Stimulated activated CD4-positive, alpha-beta T cell treated with anti-CD3 and anti-CD28 coated beads, Interleukin-12 subunit alpha, Interleukin-12 subunit beta, amount 100 ng/mL, for 48 hours (primary cell): ENCODE data around the gene KCNJ4.
A peak's percentile ranks its signal among the peaks of the same experiment; 100 is the strongest.
"Not testable (repeated sequence)": the region's sequence is repeated elsewhere in the genome, so short reads cannot be mapped to it uniquely, and the experiment has no call there.

Experiments used
- DNase-seq, 3 donors: peaks; one replicate each; pipeline ENCODE4 v3.0.0-alpha.2; 2020; ENCODE audit warnings: low read depth in 2 of 3, low spot score in 1 of 3

KCNJ4 gene

DNA sequence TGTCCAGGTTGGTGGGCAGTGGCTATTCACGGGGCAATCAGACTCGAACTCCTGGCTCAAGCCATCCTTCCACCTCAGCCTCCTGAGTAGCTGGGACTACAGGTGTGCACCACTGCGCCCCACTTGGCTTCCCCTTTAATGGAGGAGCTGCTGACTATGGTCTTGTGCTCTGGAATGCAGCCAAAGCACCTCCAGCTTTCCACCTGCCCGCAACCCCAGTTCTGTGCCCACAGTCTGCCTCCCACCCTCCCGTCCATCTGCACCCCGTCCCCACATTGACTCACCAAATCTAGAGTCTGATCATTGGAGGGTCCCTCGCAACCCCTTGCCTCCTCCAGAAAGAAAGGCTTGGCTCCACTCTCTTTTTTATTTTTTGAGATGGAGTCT is 41.0 kb downstream of the KCNJ4 start:
- DNase-seq = no peak

DNA sequence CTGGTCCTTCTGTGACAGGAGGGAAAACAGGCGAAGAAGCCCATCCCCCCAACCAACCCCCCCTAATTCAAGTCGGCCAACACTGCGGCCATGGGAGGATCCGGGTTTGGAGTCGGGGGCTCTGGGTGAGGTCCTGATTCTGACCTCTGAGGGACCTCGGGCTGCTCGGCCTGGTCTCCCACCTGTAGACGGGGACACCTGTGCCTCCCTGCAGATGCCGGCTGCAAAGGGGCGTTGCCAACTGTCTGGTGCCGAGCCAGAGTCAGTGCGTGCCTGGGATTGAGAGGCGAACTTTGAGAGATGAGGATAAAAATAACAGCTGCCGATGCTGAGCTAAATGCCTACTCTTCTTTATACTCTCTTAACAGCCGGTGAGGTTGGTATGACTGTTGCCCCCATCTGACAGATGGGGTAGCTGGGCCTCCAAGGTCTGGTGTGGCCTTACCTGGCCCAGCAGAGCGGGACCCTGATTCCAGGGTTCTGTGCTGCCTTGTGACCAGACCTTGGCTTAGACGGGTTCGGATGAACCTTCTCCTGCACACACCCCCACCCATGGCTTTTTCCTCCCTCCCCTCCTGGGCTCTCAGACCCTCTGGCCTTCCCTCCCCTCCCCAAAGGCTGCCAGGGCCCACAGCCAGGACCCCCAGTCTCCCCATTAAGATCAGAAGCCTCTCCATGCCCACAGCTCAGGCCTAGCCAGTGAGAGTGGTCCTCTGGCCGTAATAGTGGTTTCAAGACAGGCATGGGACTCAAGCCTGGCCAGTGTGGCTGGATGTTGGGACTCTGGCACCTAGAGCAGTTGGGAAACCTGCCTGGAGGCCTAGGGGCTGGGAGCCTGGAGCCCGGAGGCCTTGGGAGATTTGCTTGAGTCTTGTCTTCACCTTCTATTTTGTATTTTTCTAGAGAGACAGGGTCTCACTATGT is 41.7 kb downstream of the KCNJ4 start:
- no peak for DNase-seq

DNA sequence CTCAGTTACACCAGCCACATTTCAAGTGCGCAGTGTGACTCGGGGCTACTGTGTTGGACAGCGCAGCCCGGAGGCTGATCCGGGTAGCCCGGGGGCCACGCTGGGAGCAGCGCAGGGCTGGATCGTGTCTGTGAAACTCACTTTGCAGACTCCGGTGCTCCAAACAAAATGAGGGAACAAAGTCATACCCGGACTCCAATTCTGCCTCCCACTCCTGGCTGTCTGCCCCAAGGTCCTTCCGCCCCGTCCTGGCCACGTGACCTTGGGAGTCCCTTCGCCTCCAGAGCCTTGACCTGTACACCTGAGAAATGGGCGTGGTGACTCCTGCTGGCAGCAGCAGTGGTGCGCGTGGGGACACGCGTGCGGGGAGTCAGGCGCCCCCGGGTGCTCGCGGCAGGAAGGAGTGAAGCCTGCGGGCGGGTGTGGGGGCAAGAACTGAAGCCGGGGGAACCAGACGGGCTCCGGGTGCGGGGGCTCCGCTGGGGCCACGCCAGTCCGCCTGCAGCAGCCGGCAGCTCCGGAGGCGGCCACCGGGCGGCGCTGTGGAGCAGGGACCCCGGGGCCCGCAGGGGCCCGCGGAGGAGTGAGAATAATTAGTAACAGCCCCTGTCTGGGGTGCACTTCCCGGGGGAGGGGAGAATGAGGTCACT is 42.4 kb downstream of the KCNJ4 start:
- peak; percentile 15 to 43 (median 19) for DNase-seq

DNA sequence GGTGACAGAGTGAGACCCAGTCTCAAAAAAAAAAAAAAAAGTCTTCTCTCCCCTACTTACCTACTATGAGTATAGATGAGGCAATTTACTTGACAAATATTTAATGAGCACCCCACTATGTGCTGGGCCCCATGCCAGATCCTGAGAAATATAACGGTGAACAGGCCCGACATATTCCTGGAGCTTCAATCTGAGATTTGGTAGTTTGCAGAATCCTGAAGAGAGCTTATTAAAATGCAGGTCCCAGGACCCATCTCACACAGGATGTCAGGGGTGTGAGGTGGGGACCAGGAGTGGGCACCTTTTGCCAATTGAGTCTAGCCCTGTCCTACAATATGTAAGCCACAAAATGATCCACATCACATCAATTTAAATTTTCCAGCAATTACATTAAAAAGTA is 44.0 kb downstream of the KCNJ4 start:
- no peak for DNase-seq

DNA sequence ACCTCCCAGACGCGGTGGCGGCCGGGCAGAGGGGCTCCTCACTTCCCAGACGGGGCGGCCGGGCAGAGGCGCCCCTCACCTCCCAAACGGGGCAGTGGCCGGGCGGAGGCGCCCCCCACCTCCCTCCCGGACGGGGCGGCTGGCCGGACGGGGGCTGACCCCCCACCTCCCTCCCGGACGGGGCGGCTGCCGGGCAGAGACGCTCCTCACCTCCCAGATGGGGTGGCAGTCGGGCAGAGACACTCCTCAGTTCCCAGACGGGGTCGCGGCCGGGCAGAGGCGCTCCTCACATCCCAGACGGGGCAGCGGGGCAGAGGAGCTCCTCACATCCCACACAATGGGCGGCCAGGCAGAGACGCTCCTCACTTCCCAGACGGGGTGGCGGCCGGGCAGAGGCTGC is 45.1 kb downstream of the KCNJ4 start:
- DNase-seq = not testable (repeated sequence)

DNA sequence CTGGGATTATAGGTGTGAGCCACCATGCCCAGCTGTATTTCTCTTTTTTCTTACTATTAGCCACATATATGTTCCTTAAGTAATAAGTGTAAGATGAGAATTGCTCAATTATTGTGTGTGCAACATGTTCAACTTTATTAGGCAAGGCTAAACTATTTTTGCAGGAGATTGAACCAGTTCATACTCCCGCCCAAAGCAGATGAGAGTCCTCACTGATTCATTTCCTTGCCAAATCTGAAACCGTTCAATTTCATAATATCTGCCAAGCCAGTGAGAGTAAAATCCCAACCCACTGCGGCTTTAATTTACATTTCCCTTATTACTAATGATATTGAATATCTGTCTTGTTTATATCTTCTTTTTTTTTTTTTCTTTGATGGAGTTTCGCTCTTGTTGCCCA is 48.4 kb downstream of the KCNJ4 start:
- no peak for DNase-seq

DNA sequence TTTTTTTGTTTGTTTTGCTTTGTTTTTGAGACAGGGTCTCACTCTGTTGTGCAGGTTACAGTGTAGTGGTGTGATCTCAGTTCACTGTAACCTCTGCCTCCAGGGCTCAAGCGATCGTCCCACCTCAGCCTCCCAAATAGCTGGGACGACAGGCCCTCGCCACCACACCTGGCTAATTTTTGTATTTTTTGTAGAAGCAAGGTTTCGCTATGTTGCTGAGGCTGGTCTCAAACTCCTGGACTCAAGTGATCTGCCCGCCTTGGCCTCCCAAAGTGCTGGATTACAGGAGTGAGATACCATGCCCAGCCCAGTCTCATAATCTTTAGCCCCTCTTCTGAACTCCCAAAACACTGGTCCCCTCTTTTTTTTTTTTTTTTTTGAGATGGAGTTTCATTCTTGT is 50.6 kb downstream of the KCNJ4 start:
- no peak for DNase-seq

DNA sequence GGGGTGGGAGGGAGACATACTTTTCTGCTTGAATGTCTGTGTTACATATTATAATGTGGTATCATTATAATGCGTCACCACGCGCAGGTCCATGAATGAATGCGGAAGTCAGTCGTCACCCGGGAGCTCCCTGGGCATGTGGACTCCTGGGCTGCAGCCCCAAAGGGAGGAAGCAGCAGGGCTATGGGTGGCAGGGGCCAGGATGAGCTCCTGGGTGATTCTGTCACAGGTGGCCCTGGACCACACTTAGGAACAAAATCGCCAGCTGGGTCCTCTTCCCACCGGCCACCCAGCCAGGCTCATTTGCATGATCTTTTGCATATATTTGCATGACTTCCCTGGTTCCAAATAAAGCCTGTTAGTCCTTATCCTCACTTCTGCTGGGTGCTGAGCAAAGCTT is 51.2 kb downstream of the KCNJ4 start:
- no peak for DNase-seq

DNA sequence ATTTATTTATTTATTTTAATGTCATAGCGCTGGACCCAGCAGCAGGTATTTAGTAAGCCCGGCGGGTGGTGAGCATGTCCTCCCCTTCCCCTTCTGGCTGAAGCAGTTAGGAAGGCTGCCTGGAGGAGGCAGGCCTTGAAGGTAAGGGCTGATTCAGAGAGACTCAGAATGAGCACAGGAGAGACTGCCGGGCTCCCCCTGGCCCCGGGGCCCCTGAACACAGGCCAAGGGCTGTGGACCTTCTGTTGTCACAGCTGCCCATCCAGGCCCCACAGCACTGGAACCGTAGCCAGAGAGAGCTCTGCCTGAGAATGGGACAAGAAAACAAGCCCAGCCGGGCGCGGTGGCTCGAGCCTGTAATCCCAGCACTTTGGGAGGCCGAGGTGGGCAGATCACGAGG is 52.8 kb downstream of the KCNJ4 start:
- DNase-seq = no peak

DNA sequence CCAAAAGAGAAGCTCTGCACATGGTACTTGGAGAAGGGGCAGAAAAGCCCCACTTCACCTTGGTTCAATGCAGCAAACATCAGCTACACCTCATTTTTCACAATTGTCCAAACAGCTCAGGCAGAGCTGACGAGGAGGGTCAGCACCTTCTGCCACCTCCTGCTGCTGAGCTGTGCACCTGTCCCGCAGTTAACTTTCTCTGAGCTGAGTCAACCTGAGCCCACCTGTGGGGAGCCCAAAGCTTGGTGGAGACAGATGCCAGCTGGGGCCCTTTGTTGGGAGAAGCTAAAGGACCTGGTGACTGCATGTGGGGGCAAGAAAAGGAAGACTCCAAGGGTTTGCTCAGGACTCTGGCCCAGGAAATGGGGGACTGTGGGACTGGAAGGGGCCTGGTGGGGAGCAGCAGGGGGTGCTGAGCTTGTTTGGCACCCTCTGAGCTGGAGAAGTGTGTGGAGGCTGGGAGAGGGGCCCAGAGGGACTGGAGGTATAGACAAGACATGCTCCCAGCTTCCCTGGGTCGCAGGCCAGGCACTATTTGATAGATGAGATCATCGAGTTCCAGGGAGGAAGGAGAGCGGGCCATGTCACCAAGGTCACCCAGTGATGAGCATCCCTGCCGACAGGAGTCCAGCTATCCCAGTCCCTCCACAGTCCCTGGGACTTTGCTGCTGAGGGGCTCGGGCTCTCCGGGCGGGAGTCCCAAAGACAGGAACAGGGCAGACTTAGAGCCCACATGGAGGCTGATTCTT is 53.5 kb downstream of the KCNJ4 start:
- DNase-seq = no peak

DNA sequence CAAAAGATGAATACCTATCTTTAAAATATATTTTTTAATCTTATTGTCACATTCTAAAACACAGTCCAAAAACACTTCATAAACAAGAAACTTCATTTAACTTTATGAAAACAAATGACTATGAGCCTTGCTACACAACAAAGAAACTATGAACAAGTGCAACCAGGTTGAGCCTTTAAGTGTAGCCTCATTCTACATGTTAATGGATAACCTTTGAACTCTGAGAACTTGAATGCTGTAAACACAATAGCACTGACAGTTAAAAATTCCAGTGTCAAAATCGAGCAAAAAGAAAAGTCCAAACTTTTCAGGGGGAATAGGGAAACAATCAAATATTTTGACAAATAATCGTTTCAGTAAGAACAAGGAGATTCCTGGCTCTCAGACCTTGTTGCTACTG is 54.7 kb downstream of the KCNJ4 start:
- not testable (repeated sequence) for DNase-seq

DNA sequence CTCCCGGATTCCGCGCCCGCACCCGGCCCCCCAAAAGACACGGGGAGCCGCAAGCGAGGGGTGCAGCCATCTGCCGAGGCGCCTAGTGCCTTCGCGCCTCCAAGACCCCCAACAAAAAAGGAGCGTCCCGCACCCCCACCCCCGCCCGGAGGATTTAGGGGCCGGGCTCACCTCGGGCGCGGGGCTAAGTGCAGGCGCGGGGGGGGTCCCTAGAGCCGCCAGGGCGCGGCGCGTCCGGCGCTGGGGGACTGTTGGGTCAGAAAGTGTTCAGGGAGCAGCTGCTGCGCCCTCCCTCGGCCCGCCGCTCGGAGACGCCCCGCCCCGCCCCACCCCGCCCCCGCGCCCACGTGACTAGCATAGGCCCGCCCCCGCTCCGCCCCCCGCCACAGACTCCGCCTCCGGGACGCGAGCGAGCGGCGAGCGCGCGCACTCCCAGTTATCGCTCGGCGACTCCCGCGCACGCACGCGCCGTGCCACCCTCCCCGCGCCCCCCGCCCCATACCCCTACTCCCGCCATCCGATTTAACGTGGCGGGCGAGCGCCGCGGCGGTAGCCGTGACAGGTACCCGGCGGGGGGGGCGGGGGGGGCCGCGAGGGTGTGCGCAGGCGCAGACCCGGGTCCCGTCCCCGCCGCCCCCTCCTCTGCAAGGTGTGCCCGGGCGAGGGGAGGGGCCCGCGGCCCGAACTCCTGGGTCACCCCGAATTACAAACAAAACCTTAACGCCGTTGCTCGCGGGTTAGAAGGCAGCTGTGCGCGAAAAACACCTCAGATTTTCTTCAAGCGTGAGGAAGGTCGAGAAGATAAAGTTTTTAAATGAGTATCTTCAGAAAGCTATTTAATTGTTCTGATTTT is 56.2 kb downstream of the KCNJ4 start:
- DNase-seq = peak; percentile 72 to 79 (median 73)

DNA sequence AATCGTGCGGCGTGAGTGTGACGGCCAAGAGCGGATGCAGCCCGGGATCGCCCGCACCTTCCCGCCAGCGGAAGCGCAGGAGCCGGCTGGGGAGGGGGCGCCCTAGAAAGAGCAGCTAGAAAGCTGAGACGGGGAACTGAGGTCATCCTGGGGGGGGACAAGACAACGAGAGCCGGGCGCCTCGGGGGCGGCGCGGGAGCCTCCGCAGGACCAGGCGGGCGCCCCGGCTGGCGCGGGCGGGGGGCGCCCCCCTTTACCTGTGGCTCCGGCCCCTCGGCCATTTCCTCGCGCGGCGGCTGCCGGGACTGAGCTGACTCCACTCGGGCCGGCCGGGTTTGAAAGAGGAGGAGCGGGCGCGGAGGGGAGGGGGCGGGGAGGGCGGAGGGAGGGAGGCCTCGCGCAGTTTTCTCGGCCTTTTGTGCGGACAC is 56.8 kb downstream of the KCNJ4 start:
- peak in 2 of 3 donors; percentile 24 to 38 for DNase-seq

DNA sequence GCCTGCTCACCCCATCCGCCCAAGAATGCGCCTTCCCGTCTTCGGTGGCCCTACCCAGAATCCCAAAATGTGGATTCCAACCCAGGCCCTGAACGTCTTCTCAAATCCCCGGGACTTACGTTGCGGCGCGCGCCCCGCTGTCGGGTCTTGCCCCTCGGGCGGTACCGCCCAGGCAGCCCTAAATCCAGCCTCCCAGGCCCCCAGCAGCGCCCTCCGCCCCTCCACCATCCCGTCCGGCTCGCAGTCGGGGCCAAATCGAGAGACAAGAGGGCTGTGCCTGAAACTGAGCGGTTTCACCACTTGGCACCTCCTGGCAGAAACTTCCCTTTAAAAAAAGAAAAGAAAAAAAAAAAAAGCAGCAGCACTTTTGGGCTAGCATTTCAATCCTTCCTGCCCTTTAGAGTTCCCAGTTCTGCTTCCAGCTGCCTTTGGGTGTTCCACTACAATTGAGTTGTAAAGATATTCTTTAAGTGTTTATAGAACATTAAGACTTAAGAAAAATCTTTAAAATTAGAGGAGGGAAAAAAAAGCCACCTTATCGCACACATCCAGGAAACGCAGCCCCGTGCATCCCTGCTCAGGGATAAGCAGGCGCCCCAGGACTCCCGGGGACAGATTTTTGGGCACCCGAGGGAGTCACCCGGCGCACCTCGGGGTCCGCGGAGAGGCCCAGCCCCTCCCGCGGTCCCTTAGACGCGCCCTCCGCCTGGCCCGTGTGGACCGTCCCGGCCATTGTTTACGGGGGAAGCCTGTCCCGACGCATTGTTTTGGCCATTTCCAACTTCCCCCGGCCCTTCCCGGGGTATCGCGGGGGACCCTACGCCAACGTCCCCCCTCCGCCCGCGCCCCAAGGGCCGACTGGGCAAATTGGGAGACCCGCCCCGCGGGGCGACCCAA is 57.6 kb downstream of the KCNJ4 start:
- DNase-seq = no peak

DNA sequence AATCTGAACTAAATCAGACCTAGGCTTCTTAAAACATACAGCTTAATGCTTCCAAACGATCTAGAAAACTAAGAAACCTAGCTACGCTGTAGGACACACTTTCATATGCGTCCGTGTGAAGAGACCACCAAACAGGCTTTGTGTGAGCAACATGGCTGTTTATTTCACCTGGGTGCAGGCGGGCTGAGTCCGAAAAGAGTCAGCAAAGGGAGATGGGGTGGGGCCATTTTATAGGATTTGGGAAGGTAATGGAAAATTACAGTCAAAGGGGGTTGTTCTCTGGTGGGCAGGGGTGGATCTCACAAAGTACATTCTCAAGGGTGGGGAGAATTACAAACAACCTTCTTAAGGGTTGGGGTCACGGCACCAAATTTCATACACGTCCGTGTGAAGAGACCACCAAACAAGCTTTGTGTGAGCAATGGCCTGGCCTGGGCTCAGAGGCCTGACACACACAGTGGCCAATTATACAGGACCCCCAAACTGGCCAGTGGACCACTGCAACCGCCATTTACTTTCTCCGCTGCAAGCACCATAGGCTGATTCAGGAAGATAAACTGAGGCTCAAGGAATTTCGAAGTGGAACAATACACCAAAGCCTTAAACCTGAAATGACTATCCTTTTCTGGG is 58.4 kb downstream of the KCNJ4 start:
- DNase-seq = not testable (repeated sequence)

DNA sequence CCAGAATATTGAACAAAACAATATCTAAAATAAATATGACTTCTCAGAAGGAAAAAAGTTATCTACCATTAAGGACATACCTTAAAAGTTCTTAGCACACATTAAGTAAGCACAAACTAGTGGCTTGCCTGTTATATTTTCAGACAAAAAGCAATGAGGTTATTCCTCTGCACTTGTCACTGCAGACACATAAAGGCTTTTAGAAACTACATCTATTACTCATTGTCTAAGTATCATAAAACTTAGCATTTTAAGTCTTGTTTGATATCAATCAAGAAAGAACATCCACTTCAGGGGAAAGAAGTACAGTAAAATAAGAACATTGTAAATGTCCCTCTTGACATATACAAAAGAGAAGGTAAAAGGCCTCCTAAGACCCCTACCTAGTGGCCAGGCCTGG is 59.1 kb downstream of the KCNJ4 start:
- DNase-seq = not testable (repeated sequence)

DNA sequence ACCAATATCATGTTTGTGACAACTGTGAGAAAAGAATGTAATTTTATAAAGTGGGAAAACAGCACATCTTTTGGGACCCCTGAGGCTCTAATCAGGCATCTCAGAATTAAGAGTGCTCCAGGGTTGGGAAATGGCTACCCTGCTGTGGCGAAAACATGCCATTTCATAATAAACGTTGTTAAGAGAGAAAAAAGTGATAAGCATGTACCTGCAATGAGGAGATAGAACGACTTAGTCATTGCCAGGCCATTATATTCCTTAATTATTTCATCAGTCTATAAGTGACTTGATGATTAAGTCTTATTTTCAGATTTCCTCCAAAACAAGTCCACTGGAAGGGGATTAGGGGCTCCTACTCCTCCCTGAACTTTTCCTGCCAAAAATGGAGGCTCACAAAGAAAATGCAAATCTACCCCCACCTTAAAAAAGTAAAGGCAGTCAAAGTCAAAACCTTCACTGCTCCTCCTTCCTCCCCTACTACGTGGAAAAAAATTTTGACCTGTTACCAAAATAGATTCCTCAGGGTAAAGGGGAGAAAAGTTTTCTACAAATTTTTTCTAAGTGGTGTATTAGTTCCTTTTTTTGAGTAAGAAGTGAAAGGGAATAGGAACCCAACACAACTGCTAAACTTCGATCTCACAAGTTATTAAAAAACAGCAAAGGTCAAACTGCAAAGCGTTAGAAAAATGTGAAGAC is 59.9 kb downstream of the KCNJ4 start:
- DNase-seq = not testable (repeated sequence)

DNA sequence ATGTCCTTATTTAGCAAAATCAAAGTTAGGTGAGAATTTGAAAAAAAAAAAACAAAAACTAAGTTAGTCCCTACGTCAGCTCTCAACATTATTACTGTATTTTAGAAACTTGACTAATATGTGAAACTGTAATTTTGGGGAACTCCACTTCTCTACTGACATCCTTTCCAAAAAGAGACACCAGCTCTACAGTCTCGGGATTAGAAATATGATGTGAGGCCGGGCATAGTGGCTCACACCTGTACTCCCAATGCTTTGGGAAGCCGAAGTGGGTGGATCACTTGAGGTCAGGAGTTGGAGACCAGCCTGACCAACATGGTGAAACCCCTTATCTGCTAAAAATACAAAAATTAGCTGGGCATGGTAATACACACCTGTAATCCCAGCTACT is 65.6 kb downstream of the KCNJ4 start:
- not testable (repeated sequence) for DNase-seq
